Neural progenitor cell (in vitro differentiated cells): Measurements from ENCODE around the gene GRIK5.

Experiments
- CTCF ChIP-seq: fragments of 200-600 bp; sonication (generic); IDR thresholded peaks from 2 replicates; pipeline ENCODE4 v1.5.1; 2017; ENCODE audit warnings: antibody characterized with exemption, mild to moderate bottlenecking
- EZH2 ChIP-seq: fragments of 200-600 bp; sonication (generic); IDR thresholded peaks from 2 replicates; pipeline ENCODE4 v1.6.1; 2017; ENCODE audit warnings: antibody characterized with exemption, mild to moderate bottlenecking, moderate library complexity
- EZH2phosphoT487 ChIP-seq: fragments of 200-600 bp; sonication (generic); IDR thresholded peaks from 2 replicates; pipeline ENCODE4 v1.6.1; 2017; ENCODE audit warnings: antibody characterized with exemption

GRCh38 chr19:42116308-42117075, 46.5 kb upstream of the GRIK5 start:
- no peak for TF ChIP-seq CTCF
- no peak for TF ChIP-seq EZH2phosphoT487
- no peak for TF ChIP-seq EZH2
